Endometrium (tissue), 2 donors: Measurements from ENCODE around the gene HSPA12A.

Experiments
- FAIRE-seq: peaks from 2 replicates; lab custom pipeline; 2012; peaks lifted over from hg19 to GRCh38; lab: Jason Lieb, UNC
- donor health status: control.
- donor health status: control.

The HSPA12A gene

GRCh38 chr10:116629340-116629739 is 113.0 kb downstream of the HSPA12A start:
- FAIRE-seq = no peak

GRCh38 chr10:116627386-116627933 is 114.9 kb downstream of the HSPA12A start:
- no peak for FAIRE-seq

- FAIRE-seq = no peak
Measured at GRCh38 chr10:116626815-116627214, 115.6 kb downstream of the HSPA12A start.

GRCh38 chr10:116625845-116626244 is 116.5 kb downstream of the HSPA12A start:
- no peak for FAIRE-seq

GRCh38 chr10:116621934-116622655 is 120.3 kb downstream of the HSPA12A start:
- no peak for FAIRE-seq

GRCh38 chr10:116621476-116621875 is 120.9 kb downstream of the HSPA12A start:
- FAIRE-seq = no peak
